Hepatocyte (in vitro differentiated cells): Measurements from ENCODE around the gene SGCA. TPM values are rescaled to one million over a fixed set of nuclear protein-coding genes. Genes with fewer than 3 reads are reported as not detected.

ENCODE experiments used
- DNase-seq: peaks from one replicate; pipeline ENCODE4 v3.0.0-alpha.2; 2016; ENCODE audit warnings: low spot score
- H2AFZ ChIP-seq: fragments of 200-600 bp; sonication (generic); 2 replicates; pipeline ENCODE4 v1.6.0; 2016; ENCODE audit warnings: antibody characterized with exemption, mild to moderate bottlenecking
- H3K27ac ChIP-seq: fragments of 200-600 bp; sonication (generic); 2 replicates; pipeline ENCODE4 v1.5.1; 2016; ENCODE audit warnings: mild to moderate bottlenecking
- H3K27me3 ChIP-seq: fragments of 200-600 bp; sonication (generic); 2 replicates; pipeline ENCODE4 v1.6.1; 2016
- H3K36me3 ChIP-seq: fragments of 200-600 bp; sonication (generic); replicated peaks from 2 replicates; pipeline ENCODE4 v1.5.1; 2016; ENCODE audit warnings: low read depth; ENCODE audit not compliant: insufficient read depth
- H3K4me1 ChIP-seq: fragments of 200-600 bp; sonication (generic); 2 replicates; pipeline ENCODE4 v1.5.1; 2016; ENCODE audit warnings: mild to moderate bottlenecking, moderate library complexity; ENCODE audit not compliant: insufficient read depth
- H3K4me2 ChIP-seq: fragments of 200-600 bp; sonication (generic); 2 replicates; pipeline ENCODE4 v1.6.0; 2016
- H3K4me3 ChIP-seq: fragments of 200-600 bp; sonication (generic); 2 replicates; pipeline ENCODE4 v1.5.1; 2016; ENCODE audit warnings: mild to moderate bottlenecking
- H3K79me2 ChIP-seq: fragments of 200-600 bp; sonication (generic); 2 replicates; pipeline ENCODE4 v1.6.0; 2017; ENCODE audit warnings: mild to moderate bottlenecking
- H3K9me2 ChIP-seq: fragments of 200-600 bp; sonication (generic); replicated peaks from 2 replicates; pipeline ENCODE4 v1.6.0; 2017; ENCODE audit warnings: mild to moderate bottlenecking; ENCODE audit not compliant: insufficient read depth
- H3K9me3 ChIP-seq: fragments of 200-600 bp; sonication (generic); 2 replicates; pipeline ENCODE4 v1.5.1; 2016; ENCODE audit warnings: low read depth, mild to moderate bottlenecking
- H4K20me1 ChIP-seq: fragments of 200-600 bp; sonication (generic); 2 replicates; pipeline ENCODE4 v1.6.0; 2016; ENCODE audit warnings: mild to moderate bottlenecking; ENCODE audit not compliant: insufficient read depth, poor library complexity, severe bottlenecking
- EZH2 ChIP-seq: fragments of 200-600 bp; sonication (generic); IDR thresholded peaks from 2 replicates; pipeline ENCODE4 v1.6.1; 2016; ENCODE audit warnings: antibody characterized with exemption, mild to moderate bottlenecking, borderline replicate concordance
- EZH2phosphoT487 ChIP-seq: fragments of 200-600 bp; sonication (generic); IDR thresholded peaks from one replicate; pipeline ENCODE4 v1.6.1; 2018; ENCODE audit warnings: antibody characterized with exemption, mild to moderate bottlenecking, low read depth, moderate library complexity; ENCODE audit not compliant: unreplicated experiment, severe bottlenecking
- WGBS: methylation state at CpG from one replicate; pipeline ENCODE4 v1.1.6; 2016; ENCODE audit warnings: low lambda C conversion rate; ENCODE audit errors: missing lambda C conversion rate; 5-methylcytosine and 5-hydroxymethylcytosine counted together
- polyA plus RNA-seq: library from polyadenylated mRNA; unstranded; fragments of >200 nt; fragmentation: Nextera tagmentation; extraction: Ambion mirVana; gene quantifications from 2 replicates; pipeline ENCODE4 v1.2.1, GENCODE V29; 2016
- total RNA-seq: library from RNA; depleted of rRNA; stranded (reverse); fragments of >200 nt; gene quantifications from 2 replicates; pipeline ENCODE4 v1.2.3, GENCODE V29; 2014
- TF ChIP-seq, protein P1 (sequence below): fragments of 200-600 bp; sonication (generic); IDR thresholded peaks from 2 replicates; pipeline ENCODE4 v1.5.1; 2016; ENCODE audit warnings: antibody characterized with exemption, mild to moderate bottlenecking; ENCODE audit not compliant: poor library complexity

The SGCA gene
- total and polyA plus RNA-seq, 2 experiments from 2014 or later: 0.37 to 2.2 TPM

- H3K9me2 ChIP-seq: no peaks in the 10 kb centered on the region
- H3K4me1 ChIP-seq: peaks cover 19% of the 10 kb centered on the region
- H3K9me3 ChIP-seq: no peaks in the 10 kb centered on the region
- H3K4me3 ChIP-seq: no peak overlapping the region
- TF ChIP-seq EZH2phosphoT487 (no peak), EZH2 (no peak)
- TF ChIP-seq, protein P1, sequence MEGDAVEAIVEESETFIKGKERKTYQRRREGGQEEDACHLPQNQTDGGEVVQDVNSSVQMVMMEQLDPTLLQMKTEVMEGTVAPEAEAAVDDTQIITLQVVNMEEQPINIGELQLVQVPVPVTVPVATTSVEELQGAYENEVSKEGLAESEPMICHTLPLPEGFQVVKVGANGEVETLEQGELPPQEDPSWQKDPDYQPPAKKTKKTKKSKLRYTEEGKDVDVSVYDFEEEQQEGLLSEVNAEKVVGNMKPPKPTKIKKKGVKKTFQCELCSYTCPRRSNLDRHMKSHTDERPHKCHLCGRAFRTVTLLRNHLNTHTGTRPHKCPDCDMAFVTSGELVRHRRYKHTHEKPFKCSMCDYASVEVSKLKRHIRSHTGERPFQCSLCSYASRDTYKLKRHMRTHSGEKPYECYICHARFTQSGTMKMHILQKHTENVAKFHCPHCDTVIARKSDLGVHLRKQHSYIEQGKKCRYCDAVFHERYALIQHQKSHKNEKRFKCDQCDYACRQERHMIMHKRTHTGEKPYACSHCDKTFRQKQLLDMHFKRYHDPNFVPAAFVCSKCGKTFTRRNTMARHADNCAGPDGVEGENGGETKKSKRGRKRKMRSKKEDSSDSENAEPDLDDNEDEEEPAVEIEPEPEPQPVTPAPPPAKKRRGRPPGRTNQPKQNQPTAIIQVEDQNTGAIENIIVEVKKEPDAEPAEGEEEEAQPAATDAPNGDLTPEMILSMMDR: no peak
- no peak for DNase-seq
- H3K27ac ChIP-seq: no peak overlapping the region
- no peaks in the 10 kb centered on the region for H3K36me3 ChIP-seq
- no peaks in the 10 kb centered on the region for H4K20me1 ChIP-seq
- WGBS: 43% methylated on average over 11 of the region's 16 CpGs
- no peak overlapping the region for H2AFZ ChIP-seq
- no peak overlapping the region for H3K4me2 ChIP-seq
- H3K27me3 ChIP-seq: peaks cover 3% of the 10 kb centered on the region
- no peaks in the 10 kb centered on the region for H3K79me2 ChIP-seq
Observed at GRCh38 chr17:50133769-50134099, 32.1 kb upstream of the SGCA start.

DNA sequence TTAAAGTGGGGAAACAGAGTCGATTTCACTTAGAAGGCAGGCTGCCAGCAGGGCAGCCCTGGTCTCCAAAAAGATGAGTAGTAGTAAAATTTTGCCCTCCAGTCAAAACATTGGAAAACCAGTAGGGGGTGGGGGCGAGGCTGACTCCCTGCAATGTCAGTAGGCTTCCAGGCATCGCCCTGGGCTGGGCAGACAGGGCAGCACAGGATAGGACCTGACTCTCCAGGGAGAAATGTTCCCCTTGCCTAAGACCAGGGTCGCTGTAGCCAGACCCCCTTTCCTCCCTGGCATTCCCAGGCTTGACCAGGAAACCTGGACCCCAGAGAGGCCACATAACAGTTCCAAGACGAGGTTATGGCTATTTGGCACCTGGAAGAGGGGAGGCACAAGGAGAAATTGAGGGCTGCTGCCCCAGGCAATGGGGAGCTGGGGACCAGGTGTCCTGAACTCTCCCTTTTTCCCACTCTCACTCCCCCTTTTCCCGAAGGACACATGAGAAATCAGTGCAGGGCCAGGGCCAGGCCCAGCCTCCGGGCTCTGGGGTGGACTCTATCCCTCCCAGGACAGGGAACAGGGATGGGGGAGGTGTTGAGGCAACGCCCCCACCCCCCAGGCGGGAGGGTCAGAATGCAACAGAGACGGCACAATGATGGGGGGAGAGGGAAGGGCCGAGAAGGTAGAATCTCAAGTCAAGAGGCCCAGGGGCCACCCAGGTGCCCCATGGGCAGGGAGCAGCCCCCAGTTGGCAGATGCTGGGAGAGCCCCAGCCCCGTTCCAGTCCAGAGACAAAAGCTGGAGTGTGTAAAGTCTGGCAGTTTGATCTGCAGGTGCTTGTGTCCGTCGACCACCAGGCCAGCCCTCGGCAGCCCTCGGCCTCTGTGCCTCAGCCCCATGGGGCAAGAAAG, 31.3 kb upstream of the SGCA start:
- no peaks in the 10 kb centered on the region for H3K9me3 ChIP-seq
- H3K4me1 ChIP-seq: peaks cover 12% of the 10 kb centered on the region
- H3K9me2 ChIP-seq: no peaks in the 10 kb centered on the region
- H4K20me1 ChIP-seq: peaks cover under 1% of the 10 kb centered on the region
- DNase-seq: no peak
- H3K4me3 ChIP-seq: no peak overlapping the region
- H3K36me3 ChIP-seq: no peaks in the 10 kb centered on the region
- WGBS: 79% methylated on average over 15 of the region's 16 CpGs
- H3K27ac ChIP-seq: no peak overlapping the region
- H3K79me2 ChIP-seq: no peaks in the 10 kb centered on the region
- H2AFZ ChIP-seq: no peak overlapping the region
- no peak overlapping the region for H3K4me2 ChIP-seq
- peaks cover 3% of the 10 kb centered on the region for H3K27me3 ChIP-seq
- TF ChIP-seq EZH2phosphoT487 (no peak), EZH2 (no peak)
- TF ChIP-seq, protein P1: no peak

DNA sequence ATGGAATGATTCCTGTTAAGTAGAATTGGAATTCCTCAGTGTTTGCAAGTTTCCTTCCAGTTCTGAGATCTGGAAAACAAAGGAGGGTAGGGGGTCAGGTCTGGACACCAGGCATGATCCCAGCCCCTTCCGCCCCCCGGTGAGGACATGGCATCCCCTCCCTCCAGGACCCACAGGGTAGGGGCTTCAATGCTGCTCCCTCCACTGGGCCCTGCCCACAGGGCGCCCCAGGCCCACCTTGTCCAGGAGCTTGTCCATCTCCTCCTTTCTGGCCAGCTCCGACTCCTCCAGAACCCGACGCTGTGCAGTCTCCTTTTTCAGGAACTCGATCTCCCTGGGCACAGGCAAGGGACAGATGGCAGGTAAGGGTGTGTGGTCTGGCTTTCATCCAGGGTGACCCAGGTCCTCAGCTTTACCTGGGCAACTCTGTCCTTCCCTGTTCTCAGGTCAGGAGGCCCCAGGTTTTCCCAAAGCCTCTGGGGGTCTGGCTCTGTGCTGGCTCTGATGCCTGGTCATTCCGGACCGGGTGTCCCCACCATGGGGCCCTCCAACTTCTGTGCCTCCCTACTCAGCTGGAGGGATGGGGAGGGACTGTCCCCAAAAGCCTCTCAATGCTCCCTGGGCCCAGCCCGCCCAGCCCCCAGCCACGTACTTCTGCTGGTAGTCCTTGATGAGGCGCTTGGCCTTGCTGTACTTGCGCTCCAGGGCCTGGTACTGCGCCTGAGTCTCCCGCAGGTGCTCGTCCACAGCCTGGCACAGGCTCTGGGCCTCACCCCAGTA, 30.3 kb upstream of the SGCA start:
- TF ChIP-seq, protein P1: no peak
- TF ChIP-seq EZH2phosphoT487: no peak
- TF ChIP-seq EZH2: no peak
- H3K4me2 ChIP-seq: no peak overlapping the region
- 87% methylated on average over 11 of the region's 16 CpGs for WGBS

More for the DNA sequence above, 30.3 kb upstream of the SGCA start:
- peaks cover 6% of the 10 kb centered on the region for H3K4me1 ChIP-seq
- H3K9me3 ChIP-seq: no peaks in the 10 kb centered on the region
- no peak overlapping the region for H3K27ac ChIP-seq
- no peak for DNase-seq
- no peak overlapping the region for H3K4me3 ChIP-seq
- no peaks in the 10 kb centered on the region for H3K36me3 ChIP-seq
- H4K20me1 ChIP-seq: peaks cover 4% of the 10 kb centered on the region
- H2AFZ ChIP-seq: no peak overlapping the region
- H3K9me2 ChIP-seq: no peaks in the 10 kb centered on the region
- H3K79me2 ChIP-seq: no peaks in the 10 kb centered on the region
- no peaks in the 10 kb centered on the region for H3K27me3 ChIP-seq
